Measurements from ENCODE around the gene STAMBPL1.

GRCh38 chr10:88893611-88894010, 13.6 kb downstream of the STAMBPL1 start:
- TF ChIP-seq EZH2 (IDR thresholded peaks at IDR 0.05; ENCODE audit: borderline replicate concordance, insufficient read depth, low read length, poor library complexity, severe bottlenecking) (no peak), CTCF (IDR thresholded peaks at IDR 0.05; ENCODE audit: poor library complexity, severe bottlenecking) (no peak), MXI1 (conservative IDR thresholded peaks at IDR 0.05; ENCODE audit: poor library complexity, severe bottlenecking) (no peak)

Measured in neural cell (in vitro differentiated cells).